Neural cell (in vitro differentiated cells): ENCODE results near the gene LRCH1. TPM values are rescaled to one million over a fixed set of nuclear protein-coding genes. Genes with fewer than 3 reads are reported as not detected.

Source experiments
- H2AFZ ChIP-seq: fragments of 200-600, 300-800 bp; sonication (generic), shearing (Covaris generic); 2 replicates; pipeline ENCODE4 v1.6.0; 2014; ENCODE audit warnings: low read depth, mild to moderate bottlenecking, antibody characterized with exemption, low read length, moderate library complexity
- H3F3A ChIP-seq: fragments of 200-600 bp; shearing (Covaris generic); 2 replicates; pipeline ENCODE4 v1.6.1; 2016; ENCODE audit warnings: mild to moderate bottlenecking, moderate library complexity, mixed read lengths, antibody characterized with exemption, low read length; ENCODE audit not compliant: insufficient read depth, poor library complexity, severe bottlenecking
- H3K27ac ChIP-seq: fragments of 200-600, 300-800 bp; sonication (generic), shearing (Covaris generic); 2 replicates; pipeline ENCODE4 v1.5.1; 2014; ENCODE audit warnings: mild to moderate bottlenecking, low read length, moderate library complexity
- H3K27me3 ChIP-seq: fragments of 300-800, 200-600 bp; sonication (generic), shearing (Covaris generic); 2 replicates; pipeline ENCODE4 v1.6.0; 2014; ENCODE audit warnings: mild to moderate bottlenecking, low read depth, low read length, moderate library complexity; ENCODE audit not compliant: insufficient read depth
- H3K36me3 ChIP-seq: fragments of 300-800, 200-600 bp; sonication (generic), shearing (Covaris generic); 2 replicates; pipeline ENCODE4 v1.5.1; 2014; ENCODE audit warnings: mild to moderate bottlenecking, antibody characterized with exemption, low read length, moderate library complexity; ENCODE audit not compliant: insufficient read depth
- H3K4me2 ChIP-seq: fragments of 300-800, 200-600 bp; sonication (generic), shearing (Covaris generic); 2 replicates; pipeline ENCODE4 v1.6.0; 2014; ENCODE audit warnings: mild to moderate bottlenecking, low read length
- H3K4me3 ChIP-seq: fragments of 300-800, 200-600 bp; sonication (generic), shearing (Covaris generic); 2 replicates; pipeline ENCODE4 v1.5.1; 2014; ENCODE audit warnings: mild to moderate bottlenecking, low read length, moderate library complexity
- H3K79me2 ChIP-seq: fragments of 200-600 bp; shearing (Covaris generic); replicated peaks from 2 replicates; pipeline ENCODE4 v1.6.0; 2014; ENCODE audit warnings: mild to moderate bottlenecking, low read length, moderate library complexity; ENCODE audit not compliant: insufficient read depth
- H3K9ac ChIP-seq: fragments of 300-800, 200-600 bp; sonication (generic), shearing (Covaris generic); 2 replicates; pipeline ENCODE4 v1.6.1; 2016; ENCODE audit warnings: mild to moderate bottlenecking, low read length, mixed read lengths
- H3K9me2 ChIP-seq: fragments of 200-600 bp; shearing (Covaris generic); 2 replicates; pipeline ENCODE4 v1.6.1; 2016; ENCODE audit warnings: mild to moderate bottlenecking, low read length, mixed read lengths; ENCODE audit not compliant: insufficient read depth
- H3K9me3 ChIP-seq: fragments of 200-600, 300-800 bp; sonication (generic), shearing (Covaris generic); 2 replicates; pipeline ENCODE4 v1.6.1; 2016; ENCODE audit warnings: mild to moderate bottlenecking, mixed run types, low read length, moderate library complexity, mixed read lengths
- H4K20me1 ChIP-seq: fragments of 200-600 bp; shearing (Covaris generic); 2 replicates; pipeline ENCODE4 v1.6.1; 2016; ENCODE audit warnings: mild to moderate bottlenecking, mixed run types; ENCODE audit not compliant: insufficient read depth
- EP300 ChIP-seq: fragments of 450-650 bp; conservative IDR thresholded peaks from 2 replicates; pipeline ENCODE4 v1.6.1; 2014; ENCODE audit warnings: antibody characterized with exemption, mild to moderate bottlenecking, moderate library complexity; ENCODE audit not compliant: poor library complexity, severe bottlenecking
- EZH2 ChIP-seq: fragments of 200-600, 300-800 bp; shearing (Covaris generic), sonication (generic); IDR thresholded peaks from 2 replicates; pipeline ENCODE4 v1.6.1; 2014; ENCODE audit warnings: antibody characterized with exemption, low read length, borderline replicate concordance, mild to moderate bottlenecking; ENCODE audit not compliant: insufficient read depth, poor library complexity, severe bottlenecking
- MXI1 ChIP-seq: fragments of 450-650 bp; conservative IDR thresholded peaks from 2 replicates; pipeline ENCODE4 v1.6.1; 2014; ENCODE audit warnings: antibody characterized with exemption, mild to moderate bottlenecking; ENCODE audit not compliant: poor library complexity, severe bottlenecking
- POLR2AphosphoS5 ChIP-seq: IDR thresholded peaks from 2 replicates; pipeline ENCODE4 v1.6.1; 2012
- RAD21 ChIP-seq: fragments of 450-650 bp; conservative IDR thresholded peaks from 2 replicates; pipeline ENCODE4 v1.6.1; 2014; ENCODE audit warnings: antibody characterized with exemption, mild to moderate bottlenecking, moderate library complexity
- SMC3 ChIP-seq: fragments of 450-650 bp; conservative IDR thresholded peaks from 2 replicates; pipeline ENCODE4 v1.6.1; 2014; ENCODE audit warnings: antibody characterized with exemption, mild to moderate bottlenecking, moderate library complexity; ENCODE audit not compliant: poor library complexity
- TAF1 ChIP-seq: IDR thresholded peaks from 2 replicates; pipeline ENCODE4 v1.6.1; 2012; ENCODE audit warnings: low read depth
- polyA plus RNA-seq: library from polyadenylated mRNA; depleted of rRNA; stranded (reverse); fragments of >200 nt; gene quantifications from 2 replicates; pipeline ENCODE4 v1.2.3, GENCODE V29; 2014
- TF ChIP-seq, protein P1 (sequence below): fragments of 450-650 bp; IDR thresholded peaks from 2 replicates; pipeline ENCODE4 v1.5.1; 2014; ENCODE audit warnings: antibody characterized with exemption, mild to moderate bottlenecking, moderate library complexity; ENCODE audit not compliant: poor library complexity, severe bottlenecking
- TF ChIP-seq, protein P2 (sequence below): IDR thresholded peaks from 2 replicates; pipeline ENCODE4 v1.6.1; 2012; ENCODE audit warnings: borderline replicate concordance

Gene LRCH1
- polyA plus RNA-seq, 1 donor from 2014 or later = 15.4 TPM

DNA sequence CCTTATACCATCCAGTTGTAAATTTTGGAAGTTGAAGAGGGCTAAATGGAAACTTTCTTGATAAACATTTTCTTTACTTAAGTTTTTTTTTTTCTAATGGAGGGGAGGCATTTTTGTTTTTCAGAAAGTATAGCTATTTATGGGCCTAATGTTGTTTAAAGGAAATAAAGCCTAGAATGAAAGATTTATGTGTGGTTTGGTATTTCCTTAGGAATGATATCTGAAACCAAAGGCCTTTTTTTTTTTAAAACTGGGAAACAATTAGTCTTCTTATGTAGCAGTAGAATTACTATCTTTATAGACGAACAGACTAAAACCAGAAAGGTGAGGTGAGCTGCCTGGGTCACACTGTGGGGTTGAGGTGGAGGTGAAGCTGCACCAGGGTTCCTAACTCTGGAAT is 163.9 kb downstream of the LRCH1 start:
- no peak overlapping the region for H3K4me2 ChIP-seq
- H3K9me2 ChIP-seq = no peaks in the 10 kb centered on the region
- no peaks in the 10 kb centered on the region for H3F3A ChIP-seq
- H3K27me3 ChIP-seq = no peaks in the 10 kb centered on the region
- H2AFZ ChIP-seq = no peak overlapping the region
- no peak for TF ChIP-seq POLR2AphosphoS5
- no peak for TF ChIP-seq EP300
- H3K79me2 ChIP-seq = no peaks in the 10 kb centered on the region
- H3K4me3 ChIP-seq = no peak overlapping the region
- no peaks in the 10 kb centered on the region for H3K9me3 ChIP-seq
- H3K36me3 ChIP-seq = peaks cover 4% of the 10 kb centered on the region
- H3K27ac ChIP-seq = no peak overlapping the region
- no peaks in the 10 kb centered on the region for H4K20me1 ChIP-seq
- H3K9ac ChIP-seq = no peak overlapping the region

DNA sequence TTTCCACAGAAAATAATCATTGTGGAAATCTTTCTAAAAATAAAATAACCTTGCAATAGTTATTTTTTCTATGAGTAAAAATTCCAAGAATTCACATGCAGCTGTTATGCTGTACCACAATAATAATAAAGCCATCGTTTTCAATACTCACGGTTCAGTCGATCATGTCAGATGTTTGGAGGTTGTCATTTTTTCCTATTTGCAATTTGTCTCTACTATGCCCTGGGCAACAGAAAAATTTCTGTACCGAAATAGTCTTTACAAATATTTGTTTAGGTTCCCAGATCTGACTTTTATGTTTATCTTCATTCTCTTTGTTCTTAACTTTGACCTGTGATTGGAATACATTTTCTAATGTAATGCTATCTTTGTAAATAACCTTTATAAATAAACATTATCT is 164.3 kb downstream of the LRCH1 start:
- Histone ChIP-seq H3K9me2 (no peaks in the 10 kb centered on the region), H3K27me3 (no peaks in the 10 kb centered on the region), H3K36me3 (peaks cover 4% of the 10 kb centered on the region), H3K79me2 (no peaks in the 10 kb centered on the region), H2AFZ (no peak overlapping the region), H3K4me2 (no peak overlapping the region), H3K9me3 (no peaks in the 10 kb centered on the region), H3K4me3 (no peak overlapping the region), H3K27ac (no peak overlapping the region), H4K20me1 (no peaks in the 10 kb centered on the region), H3K9ac (no peak overlapping the region), H3F3A (no peaks in the 10 kb centered on the region)
- TF ChIP-seq POLR2AphosphoS5 = no peak
- TF ChIP-seq MXI1 = no peak
- TF ChIP-seq RAD21 = no peak
- TF ChIP-seq, protein P1, sequence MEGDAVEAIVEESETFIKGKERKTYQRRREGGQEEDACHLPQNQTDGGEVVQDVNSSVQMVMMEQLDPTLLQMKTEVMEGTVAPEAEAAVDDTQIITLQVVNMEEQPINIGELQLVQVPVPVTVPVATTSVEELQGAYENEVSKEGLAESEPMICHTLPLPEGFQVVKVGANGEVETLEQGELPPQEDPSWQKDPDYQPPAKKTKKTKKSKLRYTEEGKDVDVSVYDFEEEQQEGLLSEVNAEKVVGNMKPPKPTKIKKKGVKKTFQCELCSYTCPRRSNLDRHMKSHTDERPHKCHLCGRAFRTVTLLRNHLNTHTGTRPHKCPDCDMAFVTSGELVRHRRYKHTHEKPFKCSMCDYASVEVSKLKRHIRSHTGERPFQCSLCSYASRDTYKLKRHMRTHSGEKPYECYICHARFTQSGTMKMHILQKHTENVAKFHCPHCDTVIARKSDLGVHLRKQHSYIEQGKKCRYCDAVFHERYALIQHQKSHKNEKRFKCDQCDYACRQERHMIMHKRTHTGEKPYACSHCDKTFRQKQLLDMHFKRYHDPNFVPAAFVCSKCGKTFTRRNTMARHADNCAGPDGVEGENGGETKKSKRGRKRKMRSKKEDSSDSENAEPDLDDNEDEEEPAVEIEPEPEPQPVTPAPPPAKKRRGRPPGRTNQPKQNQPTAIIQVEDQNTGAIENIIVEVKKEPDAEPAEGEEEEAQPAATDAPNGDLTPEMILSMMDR = no peak
- no peak for TF ChIP-seq TAF1
- TF ChIP-seq, protein P2, sequence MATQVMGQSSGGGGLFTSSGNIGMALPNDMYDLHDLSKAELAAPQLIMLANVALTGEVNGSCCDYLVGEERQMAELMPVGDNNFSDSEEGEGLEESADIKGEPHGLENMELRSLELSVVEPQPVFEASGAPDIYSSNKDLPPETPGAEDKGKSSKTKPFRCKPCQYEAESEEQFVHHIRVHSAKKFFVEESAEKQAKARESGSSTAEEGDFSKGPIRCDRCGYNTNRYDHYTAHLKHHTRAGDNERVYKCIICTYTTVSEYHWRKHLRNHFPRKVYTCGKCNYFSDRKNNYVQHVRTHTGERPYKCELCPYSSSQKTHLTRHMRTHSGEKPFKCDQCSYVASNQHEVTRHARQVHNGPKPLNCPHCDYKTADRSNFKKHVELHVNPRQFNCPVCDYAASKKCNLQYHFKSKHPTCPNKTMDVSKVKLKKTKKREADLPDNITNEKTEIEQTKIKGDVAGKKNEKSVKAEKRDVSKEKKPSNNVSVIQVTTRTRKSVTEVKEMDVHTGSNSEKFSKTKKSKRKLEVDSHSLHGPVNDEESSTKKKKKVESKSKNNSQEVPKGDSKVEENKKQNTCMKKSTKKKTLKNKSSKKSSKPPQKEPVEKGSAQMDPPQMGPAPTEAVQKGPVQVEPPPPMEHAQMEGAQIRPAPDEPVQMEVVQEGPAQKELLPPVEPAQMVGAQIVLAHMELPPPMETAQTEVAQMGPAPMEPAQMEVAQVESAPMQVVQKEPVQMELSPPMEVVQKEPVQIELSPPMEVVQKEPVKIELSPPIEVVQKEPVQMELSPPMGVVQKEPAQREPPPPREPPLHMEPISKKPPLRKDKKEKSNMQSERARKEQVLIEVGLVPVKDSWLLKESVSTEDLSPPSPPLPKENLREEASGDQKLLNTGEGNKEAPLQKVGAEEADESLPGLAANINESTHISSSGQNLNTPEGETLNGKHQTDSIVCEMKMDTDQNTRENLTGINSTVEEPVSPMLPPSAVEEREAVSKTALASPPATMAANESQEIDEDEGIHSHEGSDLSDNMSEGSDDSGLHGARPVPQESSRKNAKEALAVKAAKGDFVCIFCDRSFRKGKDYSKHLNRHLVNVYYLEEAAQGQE = no peak
- no peak for TF ChIP-seq EP300
- TF ChIP-seq EZH2 = no peak
- TF ChIP-seq SMC3 = no peak

GRCh38 chr13:46717856-46718255 is 164.9 kb downstream of the LRCH1 start:
- Histone ChIP-seq H3K9ac (no peak overlapping the region), H2AFZ (no peak overlapping the region), H3K9me3 (no peaks in the 10 kb centered on the region), H3F3A (no peaks in the 10 kb centered on the region), H3K27ac (no peak overlapping the region), H3K79me2 (no peaks in the 10 kb centered on the region), H3K27me3 (no peaks in the 10 kb centered on the region), H3K9me2 (no peaks in the 10 kb centered on the region), H4K20me1 (no peaks in the 10 kb centered on the region), H3K4me3 (no peak overlapping the region), H3K36me3 (no peaks in the 10 kb centered on the region), H3K4me2 (no peak overlapping the region)
- TF ChIP-seq EZH2 (no peak), EP300 (no peak), SMC3 (no peak), TAF1 (no peak), MXI1 (no peak), POLR2AphosphoS5 (no peak), RAD21 (no peak)
- TF ChIP-seq, protein P1 = no peak
- TF ChIP-seq, protein P2 = no peak
